Measurements from ENCODE around the gene DGUOK.

GRCh38 chr2:73894877-73895276 lies 31.8 kb upstream of the DGUOK start:
- TF ChIP-seq CTCF (IDR thresholded peaks at IDR 0.05 in 2 of 3, conservative IDR thresholded peaks at IDR 0.05 in 1 of 3; ENCODE audit: borderline replicate concordance in 1 of 3, insufficient read depth in 1 of 3, low read depth in 2 of 3, low read length in 2 of 3): no peak
- TF ChIP-seq ATF3 (IDR thresholded peaks at IDR 0.05): no peak
- no peak for TF ChIP-seq JUND (IDR thresholded peaks at IDR 0.05)
- no peak for TF ChIP-seq EZH2phosphoT487 (IDR thresholded peaks at IDR 0.05; ENCODE audit: borderline replicate concordance)
- TF ChIP-seq POLR2AphosphoS5 (IDR thresholded peaks at IDR 0.05; ENCODE audit: low read depth, low read length): no peak
- TF ChIP-seq, protein P1, sequence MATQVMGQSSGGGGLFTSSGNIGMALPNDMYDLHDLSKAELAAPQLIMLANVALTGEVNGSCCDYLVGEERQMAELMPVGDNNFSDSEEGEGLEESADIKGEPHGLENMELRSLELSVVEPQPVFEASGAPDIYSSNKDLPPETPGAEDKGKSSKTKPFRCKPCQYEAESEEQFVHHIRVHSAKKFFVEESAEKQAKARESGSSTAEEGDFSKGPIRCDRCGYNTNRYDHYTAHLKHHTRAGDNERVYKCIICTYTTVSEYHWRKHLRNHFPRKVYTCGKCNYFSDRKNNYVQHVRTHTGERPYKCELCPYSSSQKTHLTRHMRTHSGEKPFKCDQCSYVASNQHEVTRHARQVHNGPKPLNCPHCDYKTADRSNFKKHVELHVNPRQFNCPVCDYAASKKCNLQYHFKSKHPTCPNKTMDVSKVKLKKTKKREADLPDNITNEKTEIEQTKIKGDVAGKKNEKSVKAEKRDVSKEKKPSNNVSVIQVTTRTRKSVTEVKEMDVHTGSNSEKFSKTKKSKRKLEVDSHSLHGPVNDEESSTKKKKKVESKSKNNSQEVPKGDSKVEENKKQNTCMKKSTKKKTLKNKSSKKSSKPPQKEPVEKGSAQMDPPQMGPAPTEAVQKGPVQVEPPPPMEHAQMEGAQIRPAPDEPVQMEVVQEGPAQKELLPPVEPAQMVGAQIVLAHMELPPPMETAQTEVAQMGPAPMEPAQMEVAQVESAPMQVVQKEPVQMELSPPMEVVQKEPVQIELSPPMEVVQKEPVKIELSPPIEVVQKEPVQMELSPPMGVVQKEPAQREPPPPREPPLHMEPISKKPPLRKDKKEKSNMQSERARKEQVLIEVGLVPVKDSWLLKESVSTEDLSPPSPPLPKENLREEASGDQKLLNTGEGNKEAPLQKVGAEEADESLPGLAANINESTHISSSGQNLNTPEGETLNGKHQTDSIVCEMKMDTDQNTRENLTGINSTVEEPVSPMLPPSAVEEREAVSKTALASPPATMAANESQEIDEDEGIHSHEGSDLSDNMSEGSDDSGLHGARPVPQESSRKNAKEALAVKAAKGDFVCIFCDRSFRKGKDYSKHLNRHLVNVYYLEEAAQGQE (IDR thresholded peaks at IDR 0.05; ENCODE audit: low read depth): no peak
- no peak for TF ChIP-seq POLR2A (IDR thresholded peaks at IDR 0.05; ENCODE audit: borderline replicate concordance, extremely low read depth, insufficient read depth, insufficient read length)
- no peak for TF ChIP-seq EZH2 (IDR thresholded peaks at IDR 0.05)
- TF ChIP-seq MAX (IDR thresholded peaks at IDR 0.05): no peak
- no peak for TF ChIP-seq CBX3 (IDR thresholded peaks at IDR 0.05; ENCODE audit: low read depth)
- no peak for TF ChIP-seq SP1 (IDR thresholded peaks at IDR 0.05; ENCODE audit: low read depth)
- no peak for TF ChIP-seq FOSL1 (IDR thresholded peaks at IDR 0.05; ENCODE audit: low read depth)
- no peak for TF ChIP-seq RAD21 (IDR thresholded peaks at IDR 0.05; ENCODE audit: low read depth)
- no peak for TF ChIP-seq ZNF274 (IDR thresholded peaks at IDR 0.05; ENCODE audit: low read depth, low read length)

All from HCT116 (cell line).